ENCODE data around the gene OPCML.

DNA sequence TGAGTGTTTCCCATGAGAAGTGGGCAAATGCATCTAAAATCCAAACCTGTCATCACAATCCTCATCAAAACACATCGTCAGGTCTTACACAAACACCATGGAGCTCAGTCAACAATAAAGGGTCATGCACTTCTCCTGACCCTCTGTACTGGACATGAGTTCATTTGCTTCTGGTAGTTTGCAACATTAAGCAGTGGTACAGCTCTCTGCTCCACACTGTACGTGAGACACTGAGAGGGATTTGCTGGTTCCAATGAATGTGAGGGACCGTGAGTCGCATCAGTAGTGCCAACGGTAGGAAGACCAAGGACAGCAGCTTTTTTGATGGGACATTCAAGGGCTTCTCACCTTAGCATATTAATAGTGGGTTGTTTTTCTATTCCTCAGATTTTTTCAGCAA lies 752.3 kb downstream of the OPCML start:
- TF ChIP-seq, protein P1, sequence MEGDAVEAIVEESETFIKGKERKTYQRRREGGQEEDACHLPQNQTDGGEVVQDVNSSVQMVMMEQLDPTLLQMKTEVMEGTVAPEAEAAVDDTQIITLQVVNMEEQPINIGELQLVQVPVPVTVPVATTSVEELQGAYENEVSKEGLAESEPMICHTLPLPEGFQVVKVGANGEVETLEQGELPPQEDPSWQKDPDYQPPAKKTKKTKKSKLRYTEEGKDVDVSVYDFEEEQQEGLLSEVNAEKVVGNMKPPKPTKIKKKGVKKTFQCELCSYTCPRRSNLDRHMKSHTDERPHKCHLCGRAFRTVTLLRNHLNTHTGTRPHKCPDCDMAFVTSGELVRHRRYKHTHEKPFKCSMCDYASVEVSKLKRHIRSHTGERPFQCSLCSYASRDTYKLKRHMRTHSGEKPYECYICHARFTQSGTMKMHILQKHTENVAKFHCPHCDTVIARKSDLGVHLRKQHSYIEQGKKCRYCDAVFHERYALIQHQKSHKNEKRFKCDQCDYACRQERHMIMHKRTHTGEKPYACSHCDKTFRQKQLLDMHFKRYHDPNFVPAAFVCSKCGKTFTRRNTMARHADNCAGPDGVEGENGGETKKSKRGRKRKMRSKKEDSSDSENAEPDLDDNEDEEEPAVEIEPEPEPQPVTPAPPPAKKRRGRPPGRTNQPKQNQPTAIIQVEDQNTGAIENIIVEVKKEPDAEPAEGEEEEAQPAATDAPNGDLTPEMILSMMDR (conservative IDR thresholded peaks at IDR 0.05), result no peak
- no peak for TF ChIP-seq EZH2 (IDR thresholded peaks at IDR 0.05; ENCODE audit: low read depth)

Measured in PC-9 (cell line).